ENCODE results near the gene SH3PXD2B. TPM values are rescaled to one million over a fixed set of nuclear protein-coding genes. Genes with fewer than 3 reads are reported as not detected.
A peak's percentile ranks its signal among the peaks of the same experiment; 100 is the strongest.

The SH3PXD2B gene
- total and polyA plus RNA-seq, 2 of the 13 experiments (the other 11 are each of a cell fraction or from before 2014, with no cell fraction given), result 3.4 to 4.6 TPM

DNA sequence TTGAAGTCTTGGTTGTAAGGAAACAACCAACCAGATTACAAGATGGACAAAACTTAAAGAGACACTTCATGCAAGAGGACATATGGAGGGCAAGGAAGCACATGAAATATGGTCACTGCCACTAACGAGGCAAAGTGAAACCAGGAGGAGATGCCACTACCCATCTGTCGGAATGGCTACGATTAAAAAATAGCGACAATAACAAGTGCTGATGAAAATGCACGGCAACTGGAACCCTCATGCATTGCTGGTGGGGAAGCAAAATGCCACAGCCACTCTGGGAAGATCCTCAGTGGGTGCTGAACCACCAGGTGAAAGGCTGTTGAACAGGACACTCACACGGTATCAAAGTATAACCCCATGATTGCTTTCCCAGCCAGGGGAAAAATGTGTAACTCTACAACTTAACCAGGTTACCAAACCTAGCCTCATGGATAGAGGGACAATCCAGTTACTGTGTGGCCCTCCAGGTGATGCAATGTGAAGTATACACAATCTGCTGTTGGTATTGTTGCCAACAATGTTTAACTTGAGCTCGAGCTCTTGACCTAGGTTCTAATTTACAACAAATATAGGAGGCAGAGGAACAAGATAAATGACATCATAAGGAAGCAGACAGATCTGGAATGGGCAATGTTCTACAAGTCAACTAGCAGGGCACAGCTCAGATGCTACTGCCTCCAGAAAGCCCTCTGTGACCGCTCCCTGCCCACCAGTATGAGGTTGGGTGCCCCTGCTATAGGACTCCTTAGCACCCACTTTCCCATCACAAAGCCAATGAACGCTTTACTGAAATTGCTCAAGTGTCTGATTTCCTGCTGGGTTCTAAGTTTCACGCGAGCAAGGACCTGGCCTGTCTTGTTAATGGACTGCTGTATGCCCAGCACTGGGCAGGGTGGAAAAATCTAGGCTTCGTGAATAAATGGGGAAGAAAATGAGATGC is 25.8 kb downstream of the SH3PXD2B start (continued):
- TF ChIP-seq ZNF20 (CRISPR knock-in tag; IDR thresholded peaks at IDR 0.05) (no peak), ZHX2 (IDR thresholded peaks at IDR 0.05; ENCODE audit: low read depth) (no peak), ZHX2 (CRISPR knock-in tag; IDR thresholded peaks at IDR 0.05; ENCODE audit: borderline replicate concordance) (no peak), EEA1 (CRISPR knock-in tag; IDR thresholded peaks at IDR 0.05; ENCODE audit: borderline replicate concordance) (no peak), GABPA (IDR thresholded peaks at IDR 0.05; ENCODE audit: low read depth, low read length) (no peak), GABPA (CRISPR knock-in tag; IDR thresholded peaks at IDR 0.05; ENCODE audit: low read depth) (no peak), SMAD3 (CRISPR knock-in tag; IDR thresholded peaks at IDR 0.05) (no peak), ZNF451 (CRISPR knock-in tag; IDR thresholded peaks at IDR 0.05) (no peak), RAD51 (IDR thresholded peaks at IDR 0.05; ENCODE audit: borderline replicate concordance) (no peak), TBP (CRISPR knock-in tag; IDR thresholded peaks at IDR 0.05) (no peak), SMARCE1 (IDR thresholded peaks at IDR 0.05; ENCODE audit: borderline replicate concordance) (no peak), FOXA3 (CRISPR knock-in tag; IDR thresholded peaks at IDR 0.05) (peak; percentile 90), PAX8 (CRISPR knock-in tag; IDR thresholded peaks at IDR 0.05; ENCODE audit: borderline replicate concordance) (no peak), ADNP (CRISPR knock-in tag; IDR thresholded peaks at IDR 0.05) (no peak), SRSF1 (optimal IDR thresholded peaks at IDR 0.05; ENCODE audit: low read depth, low read length) (no peak), ZNF629 (CRISPR knock-in tag; conservative IDR thresholded peaks at IDR 0.05) (no peak), ETV6 (CRISPR knock-in tag; conservative IDR thresholded peaks at IDR 0.05) (no peak), ONECUT2 (CRISPR knock-in tag; IDR thresholded peaks at IDR 0.05) (no peak)
- TF ChIP-seq, protein P1, sequence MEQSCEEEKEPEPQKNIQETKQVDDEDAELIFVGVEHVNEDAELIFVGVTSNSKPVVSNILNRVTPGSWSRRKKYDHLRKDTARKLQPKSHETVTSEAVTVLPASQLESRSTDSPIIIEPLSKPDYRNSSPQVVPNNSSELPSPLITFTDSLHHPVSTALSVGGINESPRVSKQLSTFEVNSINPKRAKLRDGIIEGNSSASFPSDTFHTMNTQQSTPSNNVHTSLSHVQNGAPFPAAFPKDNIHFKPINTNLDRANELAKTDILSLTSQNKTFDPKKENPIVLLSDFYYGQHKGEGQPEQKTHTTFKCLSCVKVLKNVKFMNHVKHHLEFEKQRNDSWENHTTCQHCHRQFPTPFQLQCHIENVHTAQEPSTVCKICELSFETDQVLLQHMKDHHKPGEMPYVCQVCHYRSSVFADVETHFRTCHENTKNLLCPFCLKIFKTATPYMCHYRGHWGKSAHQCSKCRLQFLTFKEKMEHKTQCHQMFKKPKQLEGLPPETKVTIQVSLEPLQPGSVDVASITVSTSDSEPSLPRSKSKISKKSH (CRISPR knock-in tag; IDR thresholded peaks at IDR 0.05; ENCODE audit: borderline replicate concordance), result no peak
- TF ChIP-seq, protein P2, sequence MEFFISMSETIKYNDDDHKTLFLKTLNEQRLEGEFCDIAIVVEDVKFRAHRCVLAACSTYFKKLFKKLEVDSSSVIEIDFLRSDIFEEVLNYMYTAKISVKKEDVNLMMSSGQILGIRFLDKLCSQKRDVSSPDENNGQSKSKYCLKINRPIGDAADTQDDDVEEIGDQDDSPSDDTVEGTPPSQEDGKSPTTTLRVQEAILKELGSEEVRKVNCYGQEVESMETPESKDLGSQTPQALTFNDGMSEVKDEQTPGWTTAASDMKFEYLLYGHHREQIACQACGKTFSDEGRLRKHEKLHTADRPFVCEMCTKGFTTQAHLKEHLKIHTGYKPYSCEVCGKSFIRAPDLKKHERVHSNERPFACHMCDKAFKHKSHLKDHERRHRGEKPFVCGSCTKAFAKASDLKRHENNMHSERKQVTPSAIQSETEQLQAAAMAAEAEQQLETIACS (CRISPR knock-in tag; IDR thresholded peaks at IDR 0.05), result no peak
- TF ChIP-seq, protein P3, sequence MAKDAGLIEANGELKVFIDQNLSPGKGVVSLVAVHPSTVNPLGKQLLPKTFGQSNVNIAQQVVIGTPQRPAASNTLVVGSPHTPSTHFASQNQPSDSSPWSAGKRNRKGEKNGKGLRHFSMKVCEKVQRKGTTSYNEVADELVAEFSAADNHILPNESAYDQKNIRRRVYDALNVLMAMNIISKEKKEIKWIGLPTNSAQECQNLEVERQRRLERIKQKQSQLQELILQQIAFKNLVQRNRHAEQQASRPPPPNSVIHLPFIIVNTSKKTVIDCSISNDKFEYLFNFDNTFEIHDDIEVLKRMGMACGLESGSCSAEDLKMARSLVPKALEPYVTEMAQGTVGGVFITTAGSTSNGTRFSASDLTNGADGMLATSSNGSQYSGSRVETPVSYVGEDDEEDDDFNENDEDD (CRISPR knock-in tag; IDR thresholded peaks at IDR 0.05; ENCODE audit: borderline replicate concordance), result no peak
